T-cell (primary cell): ENCODE data around the gene HYAL4. TPM values are rescaled to one million over a fixed set of nuclear protein-coding genes. Genes with fewer than 3 reads are reported as not detected.
"Not testable (repeated sequence)": the region's sequence is repeated elsewhere in the genome, so short reads cannot be mapped to it uniquely, and the experiment has no call there.

Source experiments
- ATAC-seq, 4 experiments: fragments of 200-7000 bp in 3 of 4; fragments of 150-1000 bp in 1 of 4; cut with Tn5 transposase; replicated peaks in 1 of 4; 1 replicate in 3 of 4; 2 replicates in 1 of 4; pipeline ENCODE4 v1.10.0; 2021; ENCODE audit warnings: moderate library complexity in 3 of 4, mild to moderate bottlenecking in 2 of 4, moderate number of reproducible peaks in 1 of 4
- CTCF ChIA-PET, 2 donors: fragments of 300-600 bp; sonication (Branson Sonifier 250); formaldehyde crosslinking; loops; one replicate each; lab custom pipeline; 2022; ENCODE audit warnings: antibody characterized with exemption in 2 of 2; lab: Charles Lee
- POLR2A ChIA-PET, 2 donors: fragments of 300-600 bp; sonication (Branson Sonifier 250); formaldehyde crosslinking; loops; one replicate each; lab custom pipeline; 2022; ENCODE audit warnings: antibody characterized with exemption in 2 of 2; lab: Charles Lee
- DNase-seq, 35 experiments: peaks; one replicate each; pipeline versions ENCODE4 v3.0.0 to v3.0.0-alpha.2; 2013 to 2023
- H3K27ac ChIP-seq: one replicate; pipeline ENCODE4 v1.5.1; 2013; ENCODE audit warnings: low read length
- H3K27me3 ChIP-seq, 2 experiments: replicated peaks in 1 of 2; 1 replicate in 1 of 2; 2 replicates in 1 of 2; pipeline versions ENCODE4 v1.6.1 to v1.7.0; 2013; ENCODE audit warnings: low read length in 1 of 2, mixed read lengths in 1 of 2; ENCODE audit not compliant: control insufficient read depth in 2 of 2, insufficient read depth in 2 of 2; ENCODE audit errors: extremely low read depth in 1 of 2
- H3K36me3 ChIP-seq, 2 donors: 1 replicate in 1 of 2; 2 replicates in 1 of 2; pipeline versions ENCODE4 v1.6.1 to v1.7.0; 2013; ENCODE audit warnings: low read length in 1 of 2; ENCODE audit not compliant: control insufficient read depth in 2 of 2, insufficient read depth in 1 of 2; ENCODE audit errors: extremely low read depth in 1 of 2
- H3K4me1 ChIP-seq, 2 experiments: 1 replicate in 1 of 2; 2 replicates in 1 of 2; pipeline versions ENCODE4 v1.6.1 to v1.7.0; 2013; ENCODE audit warnings: low read length in 2 of 2, mixed read lengths in 1 of 2; ENCODE audit not compliant: insufficient read depth in 2 of 2, control insufficient read depth in 1 of 2; ENCODE audit errors: extremely low read depth in 1 of 2
- H3K4me3 ChIP-seq, 2 donors: 1 replicate in 1 of 2; 2 replicates in 1 of 2; pipeline versions ENCODE4 v1.5.1 to v1.7.0; 2013; ENCODE audit warnings: mild to moderate bottlenecking in 2 of 2, low read length in 1 of 2, moderate library complexity in 1 of 2; ENCODE audit not compliant: control insufficient read depth in 1 of 2; ENCODE audit errors: extremely low read depth in 1 of 2
- H3K9me3 ChIP-seq: 2 replicates; pipeline ENCODE4 v1.7.0; 2013
- H3K27ac Mint-ChIP-seq, 2 donors: one replicate each; pipeline ENCODE4 v1.8.0; 2020 to 2021; ENCODE audit warnings: mild to moderate bottlenecking in 2 of 2, mixed read lengths in 2 of 2
- H3K27me3 Mint-ChIP-seq, 2 donors: one replicate each; pipeline ENCODE4 v1.8.0; 2021 to 2022; ENCODE audit warnings: mixed read lengths in 2 of 2
- H3K36me3 Mint-ChIP-seq: one replicate; pipeline ENCODE4 v1.8.0; 2021; ENCODE audit warnings: mixed read lengths
- H3K4me1 Mint-ChIP-seq, 3 donors: one replicate each; pipeline ENCODE4 v1.8.0; 2020 to 2022; ENCODE audit warnings: mixed read lengths in 3 of 3, mild to moderate bottlenecking in 1 of 3
- H3K4me3 Mint-ChIP-seq, 3 donors: one replicate each; pipeline ENCODE4 v1.8.0; 2020 to 2022; ENCODE audit warnings: mild to moderate bottlenecking in 3 of 3, mixed read lengths in 3 of 3, moderate library complexity in 3 of 3
- H3K9me3 Mint-ChIP-seq, 3 donors: one replicate each; pipeline ENCODE4 v1.8.0; 2020 to 2022; ENCODE audit warnings: mixed read lengths in 3 of 3
- WGBS: methylation state at CpG from one replicate; pipeline ENCODE4 v1.1.5; 2013; ENCODE audit warnings: missing lambda C conversion rate; ENCODE audit not compliant: insufficient coverage; 5-methylcytosine and 5-hydroxymethylcytosine counted together
- total RNA-seq, 35 experiments: library from RNA in 6 of 35; stranded (reverse) in 6 of 35; fragments of 120-200 nt in 1 of 35; gene quantifications; one replicate each; pipeline versions ENCODE4 v1.2.1 to v1.2.4 and lab custom pipeline; 2013 to 2026

Gene HYAL4
- total RNA-seq, 5 donors from 2014 or later (not counting 1 experiment from before 2014, with no cell fraction given), result not detected

- Mint-ChIP-seq H3K36me3 (no peaks in the 10 kb centered on the region), H3K4me3 (no peak overlapping the region), H3K27me3 (peaks cover 4 to 12% of the 10 kb centered on the region in 2 donors), H3K4me1 (peaks cover 0 to 2% (median 0%) of the 10 kb centered on the region in 3 donors), H3K27ac (no peak overlapping the region), H3K9me3 (no peaks in the 10 kb centered on the region)
- CTCF ChIA-PET, result no interaction called here
- no peaks in the 10 kb centered on the region for H3K36me3 ChIP-seq
- H3K4me1 ChIP-seq, result no peaks in the 10 kb centered on the region
- POLR2A ChIA-PET, result no interaction called here
- peaks cover 0 to 6% of the 10 kb centered on the region in 2 experiments for H3K27me3 ChIP-seq
- H3K9me3 ChIP-seq, result no peaks in the 10 kb centered on the region
- no peak overlapping the region for H3K27ac ChIP-seq
- H3K4me3 ChIP-seq, result no peak overlapping the region
- WGBS, result no CpG with 5 or more reads among the region's 7 CpGs
- no peak for ATAC-seq
- no peak for DNase-seq
Measured at GRCh38 chr7:123876557-123877256, 31.7 kb downstream of the HYAL4 start.

- no peaks in the 10 kb centered on the region for H3K9me3 ChIP-seq
- DNase-seq (no peak), ATAC-seq (no peak)
- H3K27ac ChIP-seq, result no peak overlapping the region
- Mint-ChIP-seq H3K4me1 (no peaks in the 10 kb centered on the region), H3K27me3 (peaks cover 7% of the 10 kb centered on the region in 2 donors), H3K4me3 (no peak overlapping the region), H3K36me3 (no peaks in the 10 kb centered on the region), H3K27ac (no peak overlapping the region), H3K9me3 (no peaks in the 10 kb centered on the region)
- CTCF ChIA-PET, result interaction anchor here in 1 of 2 donors (1.8 kb wide), 1 partner anchor 197 kb away, joined by 7 read pairs; no protein-coding TSS in a partner anchor
- POLR2A ChIA-PET, result no interaction called here
- no peaks in the 10 kb centered on the region for H3K36me3 ChIP-seq
- peaks cover 0 to 2% of the 10 kb centered on the region in 2 experiments for H3K27me3 ChIP-seq
- H3K4me3 ChIP-seq, result no peak overlapping the region
- WGBS, result no CpG with 5 or more reads among the region's 4 CpGs
- no peaks in the 10 kb centered on the region for H3K4me1 ChIP-seq
Measured at GRCh38 chr7:123879628-123880027, 34.7 kb downstream of the HYAL4 start.

DNA sequence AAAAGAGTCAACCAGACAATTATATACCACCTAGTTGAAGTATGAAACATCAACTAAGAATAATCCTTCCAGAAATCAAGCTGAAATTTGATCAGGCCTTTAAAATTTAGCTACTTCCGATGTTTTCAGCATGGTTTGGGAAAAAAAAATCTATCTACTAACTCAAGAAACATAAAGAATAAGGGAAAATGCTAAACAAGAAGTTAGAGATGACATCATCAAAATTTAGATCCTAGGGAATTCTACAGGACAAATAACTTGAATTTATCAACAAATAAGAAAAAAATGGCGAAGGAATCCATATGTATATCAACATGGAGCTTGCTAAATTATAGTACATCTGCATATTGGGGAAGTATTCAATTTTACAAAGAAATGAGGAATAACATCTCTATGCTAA, 36.3 kb downstream of the HYAL4 start:
- H3K4me1 Mint-ChIP-seq, result no peaks in the 10 kb centered on the region
- no peak for ATAC-seq
- H3K27me3 ChIP-seq, result no peaks in the 10 kb centered on the region
- no peak for DNase-seq
- no peak overlapping the region for H3K4me3 ChIP-seq
- WGBS, result no CpG with 5 or more reads among the region's 2 CpGs
- no peaks in the 10 kb centered on the region for H3K9me3 ChIP-seq
- no peak overlapping the region for H3K4me3 Mint-ChIP-seq
- no peaks in the 10 kb centered on the region for H3K9me3 Mint-ChIP-seq
- CTCF ChIA-PET, result no interaction called here
- H3K27ac ChIP-seq, result no peak overlapping the region
- no peaks in the 10 kb centered on the region for H3K4me1 ChIP-seq
- POLR2A ChIA-PET, result no interaction called here
- H3K36me3 Mint-ChIP-seq, result no peaks in the 10 kb centered on the region
- H3K27me3 Mint-ChIP-seq, result peaks cover 4 to 7% of the 10 kb centered on the region in 2 donors
- H3K27ac Mint-ChIP-seq, result no peak overlapping the region
- H3K36me3 ChIP-seq, result no peaks in the 10 kb centered on the region

GRCh38 chr7:123883154-123883553, 38.2 kb downstream of the HYAL4 start:
- Histone ChIP-seq H3K27ac (no peak overlapping the region), H3K4me1 (no peaks in the 10 kb centered on the region), H3K9me3 (no peaks in the 10 kb centered on the region), H3K27me3 (no peaks in the 10 kb centered on the region), H3K36me3 (no peaks in the 10 kb centered on the region), H3K4me3 (no peak overlapping the region)
- peaks cover 6 to 7% of the 10 kb centered on the region in 2 donors for H3K27me3 Mint-ChIP-seq
- ChIA-PET CTCF (no interaction called here), POLR2A (no interaction called here)
- H3K4me3 Mint-ChIP-seq, result no peak overlapping the region
- DNase-seq (no peak), ATAC-seq (no peak)
- no peaks in the 10 kb centered on the region for H3K9me3 Mint-ChIP-seq
- H3K36me3 Mint-ChIP-seq, result no peaks in the 10 kb centered on the region
- H3K27ac Mint-ChIP-seq, result no peak overlapping the region
- no peaks in the 10 kb centered on the region for H3K4me1 Mint-ChIP-seq

DNA sequence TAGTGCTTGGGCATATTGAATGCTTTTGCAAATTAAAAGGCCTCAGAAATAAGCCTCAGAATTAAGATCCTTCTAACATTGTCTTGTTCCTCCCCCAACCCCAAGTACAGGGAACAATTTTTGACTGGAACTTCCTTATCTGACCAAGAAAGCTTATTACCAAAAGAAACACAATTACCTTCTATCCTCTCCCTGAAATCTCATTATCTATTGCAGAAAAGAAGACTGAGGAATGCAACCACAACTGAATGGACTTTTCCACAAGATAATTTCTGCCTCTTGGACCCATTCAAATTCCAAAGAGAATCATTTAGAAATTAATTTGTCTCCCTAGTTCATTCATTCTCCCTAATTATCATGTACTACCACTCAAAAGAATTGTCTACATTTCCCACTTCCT, 43.2 kb downstream of the HYAL4 start:
- CTCF ChIA-PET, result no interaction called here
- no peak overlapping the region for H3K4me3 ChIP-seq
- no peaks in the 10 kb centered on the region for H3K4me1 ChIP-seq
- H3K27ac ChIP-seq, result no peak overlapping the region
- H3K9me3 ChIP-seq, result no peaks in the 10 kb centered on the region
- Mint-ChIP-seq H3K4me3 (no peak overlapping the region), H3K27ac (no peak overlapping the region), H3K27me3 (peaks cover 0 to 4% of the 10 kb centered on the region in 2 donors), H3K36me3 (no peaks in the 10 kb centered on the region), H3K4me1 (no peaks in the 10 kb centered on the region), H3K9me3 (peaks cover 0 to 6% (median 3%) of the 10 kb centered on the region in 3 donors)
- no peaks in the 10 kb centered on the region for H3K36me3 ChIP-seq
- H3K27me3 ChIP-seq, result peaks cover 0 to 3% of the 10 kb centered on the region in 2 experiments
- DNase-seq (no peak), ATAC-seq (no peak)
- POLR2A ChIA-PET, result interaction anchor here in 1 of 2 donors (0.6 kb wide), 1 partner anchor 75 kb away, joined by 4 read pairs; no protein-coding TSS in a partner anchor

- H3K36me3 ChIP-seq, H3K36me3 Mint-ChIP-seq, H3K27me3 Mint-ChIP-seq, ATAC-seq, H3K4me3 Mint-ChIP-seq, H3K4me3 ChIP-seq, H3K9me3 ChIP-seq, DNase-seq, CTCF ChIA-PET, H3K27ac Mint-ChIP-seq, H3K4me1 ChIP-seq, H3K4me1 Mint-ChIP-seq, H3K27me3 ChIP-seq, POLR2A ChIA-PET, H3K27ac ChIP-seq: not testable (repeated sequence)
- H3K9me3 Mint-ChIP-seq, result peaks cover 6 to 14% (median 12%) of the 10 kb centered on the region in 3 donors
- 93% methylated on average over 3 of the region's 10 CpGs for WGBS
Measured at GRCh38 chr7:123894753-123895152, 49.8 kb downstream of the HYAL4 start.
